ENCODE results near the gene PPP1R17.

GRCh38 chr7:31695859-31696614 is 9.0 kb downstream of the PPP1R17 start:
- TF ChIP-seq POLR2AphosphoS5 (IDR thresholded peaks at IDR 0.05), result no peak
- no peak for TF ChIP-seq POLR2A (IDR thresholded peaks at IDR 0.05)
- no peak for TF ChIP-seq CTCF (IDR thresholded peaks at IDR 0.05)
- no peak for TF ChIP-seq EP300 (IDR thresholded peaks at IDR 0.05)

All from upper lobe of left lung (tissue), 4 donors.